GM12874 (cell line): ENCODE data around the gene HSD3B2.

Source experiments
- TF ChIP-seq, protein P1 (sequence below): IDR thresholded peaks from 2 replicates; pipeline ENCODE4 v1.5.1; 2011; ENCODE audit warnings: low read depth, mild to moderate bottlenecking, control low read depth, low read length, moderate library complexity; ENCODE audit not compliant: insufficient read depth

HSD3B2 gene

DNA sequence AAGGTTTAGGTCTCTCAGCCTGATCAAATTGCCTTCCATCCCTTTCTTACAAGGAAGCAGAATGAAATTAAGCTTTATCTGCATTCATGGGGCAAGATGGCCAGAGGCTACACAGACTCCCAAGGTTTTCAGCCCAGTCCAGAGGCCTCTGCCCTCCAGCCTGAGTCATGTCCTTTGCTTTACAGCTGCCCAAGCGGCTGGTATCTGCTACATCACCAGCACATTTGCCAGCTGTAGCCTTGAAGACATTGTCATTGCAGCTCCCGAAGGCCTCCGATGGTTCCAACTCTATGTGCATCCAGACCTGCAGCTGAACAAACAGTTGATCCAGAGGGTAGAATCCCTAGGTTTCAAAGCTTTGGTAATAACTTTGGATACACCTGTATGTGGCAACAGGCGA is 30.4 kb upstream of the HSD3B2 start:
- TF ChIP-seq, protein P1, sequence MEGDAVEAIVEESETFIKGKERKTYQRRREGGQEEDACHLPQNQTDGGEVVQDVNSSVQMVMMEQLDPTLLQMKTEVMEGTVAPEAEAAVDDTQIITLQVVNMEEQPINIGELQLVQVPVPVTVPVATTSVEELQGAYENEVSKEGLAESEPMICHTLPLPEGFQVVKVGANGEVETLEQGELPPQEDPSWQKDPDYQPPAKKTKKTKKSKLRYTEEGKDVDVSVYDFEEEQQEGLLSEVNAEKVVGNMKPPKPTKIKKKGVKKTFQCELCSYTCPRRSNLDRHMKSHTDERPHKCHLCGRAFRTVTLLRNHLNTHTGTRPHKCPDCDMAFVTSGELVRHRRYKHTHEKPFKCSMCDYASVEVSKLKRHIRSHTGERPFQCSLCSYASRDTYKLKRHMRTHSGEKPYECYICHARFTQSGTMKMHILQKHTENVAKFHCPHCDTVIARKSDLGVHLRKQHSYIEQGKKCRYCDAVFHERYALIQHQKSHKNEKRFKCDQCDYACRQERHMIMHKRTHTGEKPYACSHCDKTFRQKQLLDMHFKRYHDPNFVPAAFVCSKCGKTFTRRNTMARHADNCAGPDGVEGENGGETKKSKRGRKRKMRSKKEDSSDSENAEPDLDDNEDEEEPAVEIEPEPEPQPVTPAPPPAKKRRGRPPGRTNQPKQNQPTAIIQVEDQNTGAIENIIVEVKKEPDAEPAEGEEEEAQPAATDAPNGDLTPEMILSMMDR, result no peak

DNA sequence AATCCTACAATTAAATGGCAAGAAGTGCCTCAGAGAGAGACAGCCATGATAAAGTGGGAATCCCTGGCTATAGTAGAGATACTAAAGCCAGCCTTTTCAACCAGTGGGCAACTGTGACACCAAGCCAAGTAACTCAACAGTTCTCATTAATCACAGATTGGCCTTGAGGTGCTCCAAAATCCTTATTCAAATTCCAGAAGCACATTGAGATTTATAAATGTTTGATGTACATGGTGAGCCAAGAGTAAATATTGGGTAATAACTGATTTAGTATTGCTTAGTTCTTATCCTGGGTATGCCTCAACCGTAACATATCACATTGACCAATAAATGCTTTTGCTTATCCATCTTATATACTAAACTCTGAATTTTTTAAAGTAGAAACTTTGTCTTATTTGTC is 29.3 kb upstream of the HSD3B2 start:
- TF ChIP-seq, protein P1, result no peak

DNA sequence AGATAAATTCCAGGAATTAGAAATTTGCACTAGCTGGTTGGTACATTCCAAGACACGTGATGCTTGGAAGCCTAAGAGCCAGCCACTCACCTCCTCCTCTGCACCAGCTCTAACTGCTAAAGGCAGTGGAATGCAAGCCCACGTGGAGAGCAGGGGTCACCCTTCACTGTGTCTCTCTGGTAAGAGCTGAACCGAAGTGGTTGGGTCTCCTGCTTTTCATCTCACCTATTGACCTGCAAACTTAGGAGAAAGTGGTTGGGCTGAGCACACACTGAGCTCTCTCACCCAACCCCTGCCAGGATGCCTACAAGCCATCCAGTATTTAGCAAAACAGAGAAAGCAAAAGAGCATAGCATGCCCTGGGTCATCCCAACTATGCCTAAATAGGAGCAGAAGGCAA is 27.1 kb upstream of the HSD3B2 start:
- TF ChIP-seq, protein P1, result no peak

DNA sequence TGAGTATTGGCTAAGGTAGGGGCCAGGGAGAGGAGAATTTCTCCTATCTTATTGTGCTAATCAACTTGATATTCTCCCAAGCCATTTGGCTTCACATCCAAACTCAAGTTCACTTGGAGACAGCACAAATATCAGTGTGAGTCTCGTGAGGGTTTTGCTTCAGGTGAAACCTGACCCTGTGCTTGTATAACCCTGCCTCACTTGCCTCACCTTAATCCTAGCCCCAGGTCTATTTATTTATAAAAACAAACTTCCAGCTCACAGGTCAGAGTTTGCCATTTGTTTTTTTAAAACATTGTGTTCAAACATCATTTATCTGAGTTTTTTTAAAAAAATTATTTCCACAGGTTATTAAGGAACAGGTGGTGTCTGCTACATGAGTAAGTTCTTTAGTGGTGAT is 26.5 kb upstream of the HSD3B2 start:
- TF ChIP-seq, protein P1, result no peak

DNA sequence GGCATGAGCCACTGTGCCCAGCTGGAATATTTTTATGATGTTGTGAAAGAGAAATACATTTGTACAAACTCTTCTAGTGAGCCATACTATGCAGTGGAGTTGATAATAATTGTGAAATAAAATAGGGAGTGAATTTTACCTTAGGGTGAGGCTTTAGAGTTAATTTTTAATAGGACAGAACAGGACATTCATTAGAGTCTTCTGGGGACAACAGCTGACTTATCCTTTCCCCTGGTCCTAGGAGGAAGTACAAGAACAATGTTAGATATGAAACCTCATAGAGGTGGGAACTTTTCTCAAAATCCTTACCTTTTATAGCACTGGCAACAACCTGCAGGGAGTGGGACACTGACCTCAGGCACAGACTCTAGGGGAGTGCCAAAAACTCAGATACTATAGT is 24.4 kb upstream of the HSD3B2 start:
- TF ChIP-seq, protein P1, result no peak

DNA sequence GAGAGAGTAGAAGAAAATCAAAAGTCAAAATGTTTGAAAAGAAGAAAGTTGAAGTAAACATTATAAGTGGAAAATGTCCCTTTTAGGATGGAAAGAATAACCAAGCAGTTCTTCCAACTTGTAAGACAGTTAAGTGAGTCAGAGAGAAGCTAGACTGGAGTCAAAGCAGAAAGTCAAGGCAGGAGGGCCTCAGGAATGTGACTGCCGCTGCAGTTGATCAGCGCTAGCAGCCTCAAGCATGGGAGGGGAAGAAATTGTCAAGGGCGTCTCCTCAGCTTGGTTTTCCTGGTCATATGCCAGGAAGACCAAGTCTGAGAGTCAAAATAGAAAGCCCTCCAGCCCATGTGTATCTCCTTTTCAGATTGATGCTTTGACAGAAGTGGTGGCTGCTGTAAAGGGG is 23.2 kb upstream of the HSD3B2 start:
- TF ChIP-seq, protein P1, result no peak

DNA sequence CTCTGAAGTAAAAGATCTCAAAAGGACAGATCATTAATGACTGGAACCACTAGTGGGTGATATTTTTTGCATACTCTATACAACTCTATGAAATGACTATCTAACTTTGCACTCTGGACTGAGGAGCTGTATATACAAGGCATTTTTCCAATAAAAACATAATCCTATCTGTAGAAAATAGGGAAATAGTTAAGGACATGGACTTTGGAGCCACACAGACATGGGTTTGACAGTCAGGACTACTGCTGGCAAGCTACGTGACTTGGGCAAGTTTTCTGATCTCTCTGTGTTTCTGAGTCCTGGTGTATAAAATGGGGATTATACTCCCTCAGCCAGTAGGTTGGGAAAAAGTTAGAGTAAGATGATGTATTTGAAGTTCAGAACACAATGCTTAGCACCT is 20.9 kb upstream of the HSD3B2 start:
- TF ChIP-seq, protein P1, result no peak

DNA sequence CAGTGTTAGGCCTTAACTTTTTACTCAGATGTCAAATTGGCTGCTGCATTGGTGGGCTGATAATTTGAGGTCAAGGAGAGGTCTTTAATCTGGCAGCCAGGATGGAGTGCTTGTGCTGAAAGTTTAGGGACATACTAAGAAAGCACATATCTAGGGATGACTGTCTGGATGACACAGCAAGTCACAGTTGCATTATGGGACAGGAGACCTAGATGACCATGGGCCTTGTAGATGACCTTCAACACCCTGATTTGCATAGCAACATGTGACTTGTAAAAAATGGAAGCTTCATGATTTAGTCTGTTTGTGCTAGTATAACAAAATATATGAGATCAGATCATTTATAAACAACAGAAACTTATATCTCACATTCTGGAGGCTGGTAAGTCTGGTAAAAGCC is 18.0 kb upstream of the HSD3B2 start:
- TF ChIP-seq, protein P1, result no peak
